COLO829 (cell line): Measurements from ENCODE around the gene MAGI3.
"Not testable (repeated sequence)": the region's sequence is repeated elsewhere in the genome, so short reads cannot be mapped to it uniquely, and the experiment has no call there.

ENCODE experiments used
- DNase-seq: peaks from one replicate; pipeline ENCODE4 v3.0.0; 2012; ENCODE audit warnings: low spot score

MAGI3 gene

GRCh38 chr1:113692824-113693431 lies 302.6 kb downstream of the MAGI3 start:
- no peak for DNase-seq

GRCh38 chr1:113694910-113695309 lies 304.6 kb downstream of the MAGI3 start:
- DNase-seq, result no peak

- no peak for DNase-seq
Measured at GRCh38 chr1:113701429-113701828, 311.1 kb downstream of the MAGI3 start.

- no peak for DNase-seq
Measured at GRCh38 chr1:113714606-113715269, 324.4 kb downstream of the MAGI3 start.

GRCh38 chr1:113717506-113717905 lies 327.2 kb downstream of the MAGI3 start:
- not testable (repeated sequence) for DNase-seq

GRCh38 chr1:113718621-113719020 lies 328.3 kb downstream of the MAGI3 start:
- DNase-seq, result not testable (repeated sequence)

- DNase-seq, result no peak
Measured at GRCh38 chr1:113721010-113721409, 330.7 kb downstream of the MAGI3 start.

- DNase-seq, result no peak
Measured at GRCh38 chr1:113732802-113733201, 342.5 kb downstream of the MAGI3 start.

GRCh38 chr1:113734357-113735055 lies 344.2 kb downstream of the MAGI3 start:
- no peak for DNase-seq
